ENCODE results near the gene ARX.

Gene ARX

GRCh38 chrX:24969812-24970211 is 46.0 kb downstream of the ARX start:
- no peak for TF ChIP-seq CTCF (IDR thresholded peaks at IDR 0.05; ENCODE audit: control insufficient read depth, insufficient read depth, low read depth, low read length, missing control alignments)
- no peak for DNase-seq (ENCODE audit: low read depth)
- H3K4me3 ChIP-seq (ENCODE audit: control insufficient read depth, low read depth, low read length): no peak overlapping the region

GRCh38 chrX:24965372-24965771 is 50.4 kb downstream of the ARX start:
- TF ChIP-seq CTCF (IDR thresholded peaks at IDR 0.05; ENCODE audit: control insufficient read depth, insufficient read depth, low read depth, low read length, missing control alignments): no peak
- H3K4me3 ChIP-seq (ENCODE audit: control insufficient read depth, low read depth, low read length): no peak overlapping the region
- DNase-seq (ENCODE audit: low read depth): no peak

- TF ChIP-seq CTCF (IDR thresholded peaks at IDR 0.05; ENCODE audit: control insufficient read depth, insufficient read depth, low read depth, low read length, missing control alignments): no peak
- H3K4me3 ChIP-seq (ENCODE audit: control insufficient read depth, low read depth, low read length): no peak overlapping the region
- DNase-seq (ENCODE audit: low read depth): no peak
Measured at GRCh38 chrX:24963823-24964222, 51.9 kb downstream of the ARX start.

- TF ChIP-seq CTCF (IDR thresholded peaks at IDR 0.05; ENCODE audit: control insufficient read depth, insufficient read depth, low read depth, low read length, missing control alignments): no peak
- DNase-seq (ENCODE audit: low read depth): no peak
- H3K4me3 ChIP-seq (ENCODE audit: control insufficient read depth, low read depth, low read length): no peak overlapping the region
Measured at GRCh38 chrX:24961809-24962208, 54.0 kb downstream of the ARX start.

- no peak overlapping the region for H3K4me3 ChIP-seq (ENCODE audit: control insufficient read depth, low read depth, low read length)
- TF ChIP-seq CTCF (IDR thresholded peaks at IDR 0.05; ENCODE audit: control insufficient read depth, insufficient read depth, low read depth, low read length, missing control alignments): no peak
- no peak for DNase-seq (ENCODE audit: low read depth)
Measured at GRCh38 chrX:24956828-24957227, 58.9 kb downstream of the ARX start.

GRCh38 chrX:24955372-24955930 is 60.3 kb downstream of the ARX start:
- no peak overlapping the region for H3K4me3 ChIP-seq (ENCODE audit: control insufficient read depth, low read depth, low read length)
- DNase-seq (ENCODE audit: low read depth): no peak
- TF ChIP-seq CTCF (IDR thresholded peaks at IDR 0.05; ENCODE audit: control insufficient read depth, insufficient read depth, low read depth, low read length, missing control alignments): no peak

GRCh38 chrX:24954732-24955131 is 61.0 kb downstream of the ARX start:
- no peak for DNase-seq (ENCODE audit: low read depth)
- no peak overlapping the region for H3K4me3 ChIP-seq (ENCODE audit: control insufficient read depth, low read depth, low read length)
- no peak for TF ChIP-seq CTCF (IDR thresholded peaks at IDR 0.05; ENCODE audit: control insufficient read depth, insufficient read depth, low read depth, low read length, missing control alignments)

Data from AG09309 (cell line).